D341Med (cell line): ENCODE measurements around the gene DNAJC13.
A peak's percentile ranks its signal among the peaks of the same experiment; 100 is the strongest.
"Not testable (repeated sequence)": the region's sequence is repeated elsewhere in the genome, so short reads cannot be mapped to it uniquely, and the experiment has no call there.

Experiments used
- DNase-seq: peaks from one replicate; pipeline ENCODE4 v3.0.0; 2012; ENCODE audit warnings: low spot score

The DNAJC13 gene, protein sequence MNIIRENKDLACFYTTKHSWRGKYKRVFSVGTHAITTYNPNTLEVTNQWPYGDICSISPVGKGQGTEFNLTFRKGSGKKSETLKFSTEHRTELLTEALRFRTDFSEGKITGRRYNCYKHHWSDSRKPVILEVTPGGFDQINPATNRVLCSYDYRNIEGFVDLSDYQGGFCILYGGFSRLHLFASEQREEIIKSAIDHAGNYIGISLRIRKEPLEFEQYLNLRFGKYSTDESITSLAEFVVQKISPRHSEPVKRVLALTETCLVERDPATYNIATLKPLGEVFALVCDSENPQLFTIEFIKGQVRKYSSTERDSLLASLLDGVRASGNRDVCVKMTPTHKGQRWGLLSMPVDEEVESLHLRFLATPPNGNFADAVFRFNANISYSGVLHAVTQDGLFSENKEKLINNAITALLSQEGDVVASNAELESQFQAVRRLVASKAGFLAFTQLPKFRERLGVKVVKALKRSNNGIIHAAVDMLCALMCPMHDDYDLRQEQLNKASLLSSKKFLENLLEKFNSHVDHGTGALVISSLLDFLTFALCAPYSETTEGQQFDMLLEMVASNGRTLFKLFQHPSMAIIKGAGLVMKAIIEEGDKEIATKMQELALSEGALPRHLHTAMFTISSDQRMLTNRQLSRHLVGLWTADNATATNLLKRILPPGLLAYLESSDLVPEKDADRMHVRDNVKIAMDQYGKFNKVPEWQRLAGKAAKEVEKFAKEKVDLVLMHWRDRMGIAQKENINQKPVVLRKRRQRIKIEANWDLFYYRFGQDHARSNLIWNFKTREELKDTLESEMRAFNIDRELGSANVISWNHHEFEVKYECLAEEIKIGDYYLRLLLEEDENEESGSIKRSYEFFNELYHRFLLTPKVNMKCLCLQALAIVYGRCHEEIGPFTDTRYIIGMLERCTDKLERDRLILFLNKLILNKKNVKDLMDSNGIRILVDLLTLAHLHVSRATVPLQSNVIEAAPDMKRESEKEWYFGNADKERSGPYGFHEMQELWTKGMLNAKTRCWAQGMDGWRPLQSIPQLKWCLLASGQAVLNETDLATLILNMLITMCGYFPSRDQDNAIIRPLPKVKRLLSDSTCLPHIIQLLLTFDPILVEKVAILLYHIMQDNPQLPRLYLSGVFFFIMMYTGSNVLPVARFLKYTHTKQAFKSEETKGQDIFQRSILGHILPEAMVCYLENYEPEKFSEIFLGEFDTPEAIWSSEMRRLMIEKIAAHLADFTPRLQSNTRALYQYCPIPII (N-terminal part only)

DNA sequence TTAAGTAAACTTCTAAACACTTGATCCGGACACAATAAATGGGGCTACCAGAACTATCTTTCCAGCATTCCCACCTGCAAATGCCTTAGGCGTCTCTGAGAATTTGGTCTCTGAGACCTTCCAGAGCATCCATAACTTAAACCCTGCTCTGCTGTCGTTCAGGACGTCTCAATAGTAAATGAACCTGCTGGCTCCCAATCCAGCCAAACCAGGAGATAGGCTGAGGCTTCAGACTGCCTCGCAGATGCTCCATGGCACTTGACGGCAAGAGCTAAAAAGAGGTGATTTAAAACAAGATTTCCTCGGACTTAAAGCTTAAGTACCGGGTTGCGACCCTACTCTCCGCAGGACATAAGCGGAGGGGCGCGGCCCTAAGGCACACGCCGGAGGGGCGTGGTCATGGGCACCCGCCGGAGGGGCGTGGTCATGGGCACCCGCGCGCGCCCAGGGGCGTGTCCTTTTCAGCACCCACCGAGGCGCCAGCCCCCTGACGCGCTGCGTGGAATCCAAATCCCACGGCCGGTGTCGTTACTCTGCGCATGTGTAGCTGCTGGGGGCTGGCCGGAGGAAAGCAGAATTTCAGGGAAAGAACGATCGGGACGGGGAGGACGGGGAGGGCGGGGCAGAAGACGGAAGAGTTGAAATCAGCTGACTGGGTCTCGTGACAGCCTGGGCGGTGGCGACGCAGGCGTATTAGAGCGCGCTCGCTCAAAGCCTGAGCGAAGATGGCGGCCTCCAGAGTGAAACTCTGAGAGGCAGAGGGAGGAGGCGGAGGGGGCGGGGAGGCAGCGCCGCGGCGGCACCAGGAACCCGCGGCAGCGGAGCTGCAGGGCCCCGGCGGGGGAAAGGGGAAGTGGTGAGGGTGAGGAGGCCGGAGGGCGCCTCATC is at the start of gene DNAJC13:
TSS of gene DNAJC13 (plus strand) at position 696 of the 888 bp plus-strand sequence. CDS start 17,049 bp downstream, outside the sequence.
- peak; percentile 93 for DNase-seq

DNA sequence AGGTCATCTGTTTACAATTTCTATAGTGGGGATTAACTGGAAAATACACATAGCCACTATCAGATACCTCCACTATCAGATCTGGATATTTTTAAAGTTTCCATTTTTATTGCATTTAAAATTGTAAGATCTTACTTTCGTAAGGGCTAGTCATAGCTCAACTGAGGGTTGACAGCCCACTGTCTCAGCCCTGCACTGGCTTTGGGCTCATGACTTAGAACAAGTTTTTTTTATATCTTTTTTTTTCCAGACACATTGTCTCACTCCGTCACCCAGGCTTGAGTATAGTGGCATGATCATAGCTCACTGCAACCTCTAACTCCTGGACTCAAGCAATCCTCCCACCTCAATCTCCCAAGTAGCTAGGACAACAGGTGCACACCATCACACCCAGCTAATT is 48.8 kb upstream of the DNAJC13 start:
- DNase-seq: no peak

DNA sequence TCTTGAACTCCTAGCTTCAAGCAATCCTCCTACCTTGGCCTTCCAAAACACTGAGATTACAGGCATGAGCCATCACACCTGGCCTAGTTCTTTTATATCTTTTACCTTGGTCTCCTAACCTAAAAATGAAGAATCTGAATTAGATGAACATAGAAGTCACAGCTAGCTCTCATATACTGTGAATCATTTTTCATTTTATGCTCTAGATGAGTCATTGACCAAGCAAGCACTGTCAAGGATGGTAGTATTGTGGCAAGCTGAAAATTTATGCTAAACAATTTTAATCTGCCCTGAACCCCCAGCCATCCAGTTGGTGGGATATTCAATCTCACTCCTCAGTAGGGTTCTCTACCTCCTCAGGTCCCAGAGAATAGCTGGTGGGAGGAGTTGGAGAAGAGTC is 48.3 kb upstream of the DNAJC13 start:
- DNase-seq: no peak

DNA sequence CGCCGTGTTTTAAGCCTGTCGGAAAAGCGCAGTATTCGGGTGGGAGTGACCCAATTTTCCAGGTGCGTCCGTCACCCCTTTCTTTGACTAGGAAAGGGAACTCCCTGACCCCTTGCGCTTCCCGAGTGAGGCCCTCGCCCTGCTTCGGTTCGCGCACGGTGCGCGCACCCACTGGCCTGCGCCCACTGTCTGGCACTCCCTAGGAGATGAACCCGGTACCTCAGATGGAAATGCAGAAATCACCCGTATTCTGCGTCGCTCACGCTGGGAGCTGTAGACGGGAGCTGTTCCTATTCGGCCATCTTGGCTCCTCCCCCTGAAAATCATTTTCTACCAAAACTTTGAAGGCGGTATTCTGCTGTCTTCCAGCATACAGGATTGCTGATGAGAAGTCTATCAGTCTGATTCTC is 40.4 kb upstream of the DNAJC13 start:
- not testable (repeated sequence) for DNase-seq

DNA sequence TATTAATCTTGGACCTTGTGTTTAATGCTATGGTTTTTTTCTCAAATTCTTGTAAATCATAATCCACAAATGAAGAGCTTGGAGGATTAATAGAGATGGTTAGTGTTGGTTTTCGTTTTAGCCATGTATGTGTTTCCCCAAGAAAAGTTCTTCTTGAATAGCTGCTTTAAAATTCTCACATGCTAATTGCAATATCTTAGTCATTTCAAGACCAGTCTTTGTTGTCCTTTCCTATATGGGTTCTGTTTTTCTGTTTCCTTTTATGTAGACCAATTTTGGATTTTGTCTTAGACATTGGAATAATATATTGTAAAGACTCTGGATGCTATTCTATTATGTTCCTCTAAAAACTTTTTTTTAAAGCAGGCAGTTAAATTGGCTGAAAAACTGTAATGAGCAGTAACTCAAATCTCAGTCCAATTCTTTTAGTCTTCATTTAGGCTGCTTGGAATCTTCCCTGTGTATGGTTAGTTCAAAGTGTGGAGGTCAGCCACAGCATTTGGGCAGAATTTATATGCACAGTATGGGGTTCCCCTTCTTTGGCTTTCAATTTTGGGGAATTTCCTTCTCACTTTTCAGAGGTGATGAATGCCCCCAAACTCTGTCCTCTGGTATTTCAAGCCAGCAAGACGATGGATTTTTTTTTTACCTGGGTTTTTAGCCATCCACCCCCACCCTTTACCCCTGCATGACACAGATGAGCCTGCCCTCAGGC is 39.1 kb upstream of the DNAJC13 start:
- no peak for DNase-seq

DNA sequence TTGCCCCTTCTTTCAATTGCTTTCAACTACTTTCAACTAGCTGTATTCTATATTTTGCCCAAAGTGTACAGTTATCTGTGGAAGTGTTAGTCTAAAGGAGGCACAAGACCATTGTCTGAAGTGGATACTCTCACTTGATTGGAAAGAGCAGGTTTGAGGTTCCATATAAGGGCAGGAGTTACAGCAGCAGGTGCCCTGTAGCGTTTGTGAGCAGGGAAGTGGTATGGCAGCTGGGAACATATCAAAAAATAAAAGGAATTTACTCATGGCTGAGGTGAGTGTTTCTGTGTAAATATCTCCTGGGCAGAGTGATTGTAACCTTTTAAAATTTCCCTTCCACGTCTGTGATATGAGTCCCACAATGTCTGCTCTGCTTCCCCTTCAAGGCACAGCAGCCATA is 38.5 kb upstream of the DNAJC13 start:
- no peak for DNase-seq

DNA sequence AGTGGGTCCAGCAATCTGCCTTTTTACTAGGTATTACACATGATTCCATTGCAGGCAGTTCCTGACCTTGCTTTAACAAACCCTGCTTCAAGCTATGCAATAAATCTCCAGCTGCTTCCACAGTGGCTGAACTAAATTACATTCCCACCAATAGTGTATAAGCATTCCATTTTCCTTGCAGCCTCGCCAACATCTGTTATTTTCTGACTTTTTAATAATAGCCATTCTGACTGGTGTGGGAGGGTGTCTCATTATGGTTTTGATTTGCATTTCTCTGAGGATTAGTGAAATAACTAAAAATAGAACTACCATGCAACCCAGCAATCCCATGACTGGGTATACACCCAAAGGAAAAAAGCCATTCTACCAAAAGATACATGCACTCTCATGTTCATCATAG is 36.4 kb upstream of the DNAJC13 start:
- no peak for DNase-seq

DNA sequence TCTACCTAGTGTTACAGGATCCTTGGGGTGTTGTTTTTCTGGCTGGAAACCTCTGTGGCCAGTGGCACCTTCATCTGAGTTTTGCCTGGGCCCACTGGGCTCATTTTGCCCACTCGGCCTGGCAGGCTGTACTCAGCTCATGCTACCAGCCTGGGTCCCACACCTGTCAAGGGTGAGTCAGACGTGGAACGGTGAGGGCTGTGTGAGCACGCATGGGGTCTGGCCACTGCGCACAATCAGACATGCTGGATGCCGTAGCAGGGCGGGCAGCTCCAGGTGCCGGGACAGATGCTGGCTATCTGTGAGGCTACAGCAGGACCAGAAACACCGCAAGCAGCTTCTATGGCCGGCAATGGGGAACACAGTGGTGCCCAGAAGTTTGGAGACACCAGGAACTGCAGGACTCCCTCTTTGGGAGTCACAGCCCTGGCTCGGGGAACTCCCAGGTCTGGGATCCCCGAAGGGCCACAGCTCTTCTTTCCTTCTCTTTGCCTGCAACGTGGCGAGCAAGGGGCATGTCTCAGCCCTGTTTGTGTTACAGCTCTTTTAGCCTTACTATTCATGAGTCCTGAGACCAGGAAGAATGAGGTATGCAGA is 35.9 kb upstream of the DNAJC13 start:
- DNase-seq: no peak

DNA sequence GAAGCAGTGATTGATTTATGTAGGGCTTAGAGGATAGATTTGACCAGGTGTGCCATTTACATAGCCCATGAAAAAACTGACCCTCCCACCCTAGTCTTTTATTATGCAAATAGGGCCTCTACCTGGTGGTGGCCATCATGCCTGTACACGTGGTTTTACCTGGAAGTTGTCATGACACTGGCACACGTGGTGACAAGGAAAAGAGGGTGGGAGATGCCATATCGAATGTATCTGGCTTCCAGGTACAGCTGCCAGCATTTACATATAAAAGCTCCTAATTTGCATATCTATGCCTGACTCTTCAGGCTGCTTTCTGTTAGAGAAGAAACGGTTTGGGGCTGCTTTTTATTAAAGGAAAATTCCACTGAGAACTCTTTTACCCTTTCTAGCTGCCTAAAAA is 35.0 kb upstream of the DNAJC13 start:
- no peak for DNase-seq

DNA sequence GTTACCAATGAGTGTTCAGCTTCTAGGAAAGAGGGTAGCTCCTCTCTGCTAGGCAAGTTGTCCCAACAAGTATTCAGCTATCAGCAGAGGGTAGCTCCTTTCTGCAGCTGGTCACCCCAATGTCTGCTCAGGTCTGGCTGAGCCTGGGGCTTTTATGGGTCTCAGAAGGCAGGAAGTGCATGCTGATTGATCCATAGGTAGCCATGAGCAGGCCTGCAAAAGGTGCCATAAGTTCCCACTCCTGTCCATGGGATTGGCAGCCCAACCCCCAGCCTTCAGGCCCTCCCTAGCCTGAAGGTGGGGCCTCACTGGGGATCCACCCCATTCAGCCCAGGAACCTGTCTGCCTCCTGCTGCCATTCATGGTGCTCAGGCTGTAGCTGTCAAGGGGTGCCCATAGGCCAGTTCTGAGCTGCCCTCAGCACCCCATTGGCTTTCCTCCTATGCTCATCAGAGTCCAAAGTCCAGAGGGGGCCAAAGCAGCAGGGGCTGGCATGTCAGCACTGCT is 34.6 kb upstream of the DNAJC13 start:
- DNase-seq: no peak

DNA sequence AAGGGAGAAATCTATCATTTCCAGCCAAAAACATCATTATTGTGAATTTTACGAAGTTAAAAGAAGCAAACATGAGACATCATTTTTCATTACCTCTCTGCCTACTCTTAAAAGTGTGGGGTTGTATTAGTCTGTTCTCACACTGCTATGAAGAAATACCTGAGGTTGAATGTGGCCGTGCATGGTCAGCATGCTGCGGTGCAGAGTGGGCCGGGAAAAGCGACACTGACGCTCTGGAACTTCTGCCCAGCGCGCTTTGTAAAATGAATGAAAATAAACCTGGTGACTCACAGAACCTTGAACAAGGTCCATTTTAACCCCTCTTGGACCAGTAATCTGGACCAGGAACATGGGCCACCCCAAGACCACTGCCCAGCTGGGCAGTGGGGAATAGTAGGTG is 31.0 kb upstream of the DNAJC13 start:
- no peak for DNase-seq

DNA sequence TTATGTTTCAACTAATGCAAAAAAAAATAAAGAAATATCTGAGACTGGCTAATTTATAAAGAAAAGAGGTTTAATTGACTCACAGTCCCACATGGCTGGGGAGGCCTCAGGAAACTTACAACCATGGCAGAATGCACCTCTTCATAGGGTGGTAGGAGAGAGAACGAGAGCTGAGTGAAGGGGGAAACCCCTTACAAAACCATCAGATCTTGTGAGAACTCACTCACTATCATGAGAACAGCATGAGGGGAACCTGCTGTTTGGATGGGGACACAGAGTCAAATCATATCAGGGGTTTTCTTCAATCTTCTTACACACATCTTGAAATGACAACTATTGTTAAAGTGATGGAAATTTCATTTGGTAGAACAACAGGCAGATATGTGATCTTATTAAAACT is 24.6 kb upstream of the DNAJC13 start:
- DNase-seq: not testable (repeated sequence)

DNA sequence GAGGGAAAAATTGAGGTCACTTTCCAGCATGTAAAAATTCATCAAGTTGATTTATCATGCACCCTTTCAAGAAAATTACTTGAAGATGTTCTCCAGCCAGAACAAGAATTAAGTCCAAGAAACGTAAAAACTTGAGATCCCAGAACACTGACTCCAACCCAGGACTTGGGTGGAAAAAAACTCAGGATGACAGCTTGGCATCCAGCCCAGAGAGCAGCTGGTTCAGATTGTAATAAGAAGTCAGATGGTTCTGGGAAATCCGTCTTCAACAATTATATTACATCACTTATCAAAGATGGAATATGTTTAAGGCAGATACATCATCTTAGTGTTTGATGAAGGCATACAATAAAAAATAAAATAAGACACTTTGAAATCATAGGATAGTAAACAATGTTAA is 23.0 kb upstream of the DNAJC13 start:
- DNase-seq: no peak

DNA sequence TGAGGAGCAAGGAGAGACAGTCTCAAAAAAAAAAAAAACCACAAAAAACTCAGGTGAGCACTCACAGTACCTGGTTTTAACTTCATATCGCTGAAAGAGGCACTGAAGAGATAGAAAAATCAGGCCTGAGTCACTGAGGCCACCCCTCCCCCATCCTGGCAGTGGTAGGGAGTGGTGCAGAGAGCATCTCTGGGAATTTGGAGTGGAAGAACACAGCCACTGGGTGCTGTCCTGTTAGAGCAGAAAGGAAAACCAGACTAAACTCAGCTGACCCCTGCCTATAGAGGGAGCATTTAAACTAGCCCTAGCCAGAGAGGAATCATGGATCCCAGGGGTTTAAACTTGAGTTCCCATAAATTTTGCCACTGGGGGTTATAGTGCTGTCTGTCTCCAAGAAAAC is 22.2 kb upstream of the DNAJC13 start:
- DNase-seq: no peak

DNA sequence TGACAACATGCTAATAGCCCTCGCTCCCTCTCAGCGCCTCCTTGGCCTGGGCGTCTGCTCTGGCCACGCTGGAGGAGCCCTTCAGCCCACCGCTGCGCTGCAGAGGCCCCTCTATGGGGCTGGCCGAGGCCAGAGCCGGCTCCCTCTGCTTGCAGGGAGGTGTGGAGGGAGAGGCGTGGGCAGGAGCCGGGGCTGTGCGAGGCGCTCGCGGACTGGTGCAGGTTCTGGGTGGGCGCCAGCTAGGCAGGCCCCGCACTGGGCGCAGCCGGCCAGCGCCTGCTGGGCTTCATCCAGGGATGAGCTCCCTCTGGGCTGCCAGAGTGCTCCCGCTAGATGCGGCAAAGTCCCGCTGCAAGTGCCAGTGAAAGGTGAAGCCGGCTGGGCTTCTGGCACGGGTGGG is 21.0 kb upstream of the DNAJC13 start:
- no peak for DNase-seq

DNA sequence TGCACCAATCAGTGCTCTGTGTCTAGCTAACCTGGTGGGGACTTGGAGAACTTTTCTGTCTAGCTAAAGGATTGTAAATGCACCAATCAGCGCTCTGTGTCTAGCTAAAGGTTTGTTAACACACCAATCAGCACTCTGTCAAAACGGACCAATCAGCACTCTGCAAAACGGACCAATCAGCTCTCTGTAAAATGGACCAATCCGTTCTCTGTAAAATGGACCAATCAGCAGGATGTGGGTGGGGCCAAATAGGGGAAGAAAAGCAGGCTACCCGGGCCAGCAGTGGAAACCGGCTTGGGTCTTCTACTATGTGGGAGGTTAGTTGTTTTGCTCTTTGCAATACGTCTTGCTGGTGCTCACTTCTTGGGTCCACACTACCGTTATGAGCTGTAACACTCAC is 20.5 kb upstream of the DNAJC13 start:
- DNase-seq: not testable (repeated sequence)

DNA sequence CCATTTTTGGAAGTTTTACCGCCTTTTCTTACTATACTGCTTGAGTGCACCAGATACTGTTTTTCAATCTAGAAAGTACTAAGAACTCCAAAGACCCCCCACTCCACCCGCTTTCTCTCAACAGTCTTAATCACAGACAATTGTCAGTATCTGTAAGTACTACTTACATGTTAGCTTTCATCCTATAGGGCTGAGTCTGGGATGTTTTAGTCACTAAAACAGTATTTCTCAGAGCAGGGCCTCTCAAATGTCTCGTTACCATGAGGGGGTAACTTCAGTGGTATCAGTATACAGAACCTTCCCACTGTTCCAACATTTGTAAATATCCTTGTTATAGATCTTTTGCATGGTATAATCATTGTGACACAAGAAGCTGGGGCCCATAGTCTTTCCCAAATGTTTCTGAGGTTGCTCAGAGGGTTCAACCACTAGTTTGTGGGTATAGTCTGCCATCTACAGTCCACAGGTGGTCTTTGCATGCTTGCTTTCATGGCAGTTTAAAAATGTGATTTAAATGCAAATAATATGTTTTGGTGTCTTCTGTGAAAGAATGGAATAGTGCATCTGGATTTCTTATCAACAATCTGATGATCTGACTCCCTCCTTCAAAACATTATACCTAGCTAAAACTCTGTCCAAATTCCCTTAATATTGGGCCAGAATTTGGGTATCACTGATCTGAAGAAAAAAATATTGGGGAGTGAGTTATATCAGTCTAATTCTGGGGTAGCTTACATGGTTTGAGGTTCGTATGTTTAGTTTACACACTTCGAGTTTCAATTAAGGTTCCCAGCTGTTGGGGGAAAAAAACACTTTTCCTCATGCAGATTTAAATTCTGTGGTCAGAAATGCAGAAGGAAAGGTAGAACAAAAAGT is 18.0 kb upstream of the DNAJC13 start:
- DNase-seq: peak; percentile 57

DNA sequence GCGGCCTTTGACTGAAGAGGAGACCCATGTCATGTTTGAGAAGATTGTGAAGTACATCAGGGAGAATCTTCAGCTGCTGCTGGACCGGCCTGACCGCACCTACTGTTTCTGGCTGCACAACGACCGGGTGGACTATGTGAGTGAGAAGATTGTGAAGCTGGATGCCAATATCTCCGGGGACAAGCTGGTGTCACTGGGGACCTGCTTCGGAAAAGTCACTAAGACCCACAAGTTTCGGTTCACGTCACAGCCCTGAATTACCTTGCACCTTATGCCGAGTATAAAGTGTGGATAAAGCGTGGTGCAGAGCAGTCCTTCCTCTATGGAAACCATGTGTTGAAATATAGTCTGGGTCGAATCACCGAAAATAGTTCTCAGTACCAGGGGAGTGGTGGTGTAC is 16.0 kb upstream of the DNAJC13 start:
- no peak for DNase-seq

DNA sequence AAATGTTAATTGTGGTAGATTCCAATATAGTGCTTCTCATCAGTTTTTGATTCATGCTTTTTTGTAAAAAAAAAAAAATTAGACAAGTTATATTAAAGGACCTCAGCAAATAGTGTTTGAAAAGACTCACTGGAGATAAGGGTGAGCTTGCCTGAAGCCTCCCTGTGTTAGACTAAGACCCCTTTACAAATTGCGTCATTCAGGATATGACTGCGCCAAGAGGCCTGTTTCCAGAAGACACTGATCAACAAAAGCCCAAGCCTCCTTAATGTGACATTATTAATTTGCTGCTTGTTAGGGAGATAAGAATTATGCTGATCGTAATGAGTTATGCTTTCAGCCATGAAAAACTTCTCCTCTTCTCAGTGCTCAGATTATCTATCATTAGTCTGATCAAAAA is 13.0 kb upstream of the DNAJC13 start:
- no peak for DNase-seq
